ENCODE measurements around the gene PSMD10.

- TF ChIP-seq CTCF (IDR thresholded peaks at IDR 0.05) (no peak), POLR2A (IDR thresholded peaks at IDR 0.05) (no peak), EP300 (IDR thresholded peaks at IDR 0.05) (no peak)
These were observed 23.2 kb upstream of the PSMD10 start for GRCh38 chrX:108114541-108114940.
